SJCRH30 (cell line): ENCODE measurements around the gene CCNT2. TPM values are rescaled to one million over a fixed set of nuclear protein-coding genes. Genes with fewer than 3 reads are reported as not detected.
"Not testable (repeated sequence)": the region's sequence is repeated elsewhere in the genome, so short reads cannot be mapped to it uniquely, and the experiment has no call there.

ENCODE experiments used
- DNase-seq, 2 experiments: peaks; one replicate each; pipeline ENCODE4 v3.0.0-alpha.2; 2015 to 2020
- H3K27ac ChIP-seq: fragments of 250-450 bp; sonication (Bioruptor Pico); 2 replicates; pipeline ENCODE4 v1.5.1; 2020; ENCODE audit warnings: mild to moderate bottlenecking, moderate library complexity
- H3K27me3 ChIP-seq: fragments of 250-450 bp; sonication (Bioruptor Pico); 2 replicates; pipeline ENCODE4 v1.5.1; 2020; ENCODE audit warnings: mild to moderate bottlenecking, moderate library complexity
- H3K36me3 ChIP-seq: fragments of 250-450 bp; sonication (Bioruptor Pico); 2 replicates; pipeline ENCODE4 v1.5.1; 2020; ENCODE audit warnings: mild to moderate bottlenecking, moderate library complexity
- H3K4me1 ChIP-seq: fragments of 250-450 bp; sonication (Bioruptor Pico); 2 replicates; pipeline ENCODE4 v1.5.1; 2020; ENCODE audit warnings: mild to moderate bottlenecking, moderate library complexity
- H3K4me3 ChIP-seq: fragments of 250-450 bp; sonication (Bioruptor Pico); 2 replicates; pipeline ENCODE4 v1.5.1; 2020; ENCODE audit warnings: mild to moderate bottlenecking, moderate library complexity
- H3K9me3 ChIP-seq: fragments of 250-450 bp; sonication (Bioruptor Pico); replicated peaks from 2 replicates; pipeline ENCODE4 v1.5.1; 2020; ENCODE audit warnings: mild to moderate bottlenecking, moderate library complexity
- total RNA-seq: library from RNA; depleted of rRNA; stranded (reverse); fragments of >200 nt; shearing (Covaris generic); gene quantifications from 2 replicates; pipeline ENCODE4 v1.2.3, GENCODE V29; 2014; rRNA removed

Gene CCNT2
- total RNA-seq, 1 experiment from 2014 or later = 39.8 TPM

GRCh38 chr2:134976074-134976702 is 57.6 kb downstream of the CCNT2 start:
- no peaks in the 10 kb centered on the region for H3K4me1 ChIP-seq

DNA sequence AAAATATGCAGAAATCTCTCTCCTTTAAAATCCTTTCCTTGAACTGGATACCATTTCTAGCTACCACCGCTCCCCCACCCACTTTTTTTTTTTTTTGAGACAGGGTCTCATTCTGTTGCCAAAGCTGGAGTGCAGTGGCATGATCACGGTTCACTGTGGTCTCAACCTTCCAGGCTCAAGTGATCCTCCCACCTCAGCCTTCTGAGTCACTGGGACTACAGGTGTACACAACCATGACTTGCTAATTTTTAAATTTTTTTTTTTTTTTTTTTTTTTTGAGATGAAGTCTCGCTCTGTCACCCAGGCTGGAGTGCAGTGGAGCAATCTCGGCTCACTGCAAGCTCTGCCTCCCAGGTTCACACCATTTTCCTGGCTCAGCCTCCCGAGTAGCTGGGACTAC is 58.5 kb downstream of the CCNT2 start:
- not testable (repeated sequence) for H3K27ac ChIP-seq, H3K36me3 ChIP-seq, DNase-seq, H3K27me3 ChIP-seq, H3K4me3 ChIP-seq, H3K4me1 ChIP-seq
- peaks cover 10% of the 10 kb centered on the region; the same call in 1 of the 2 replicates for H3K9me3 ChIP-seq

More at GRCh38 chr2:134976074-134976702, 57.6 kb downstream of the CCNT2 start:
- no peaks in the 10 kb centered on the region for H3K36me3 ChIP-seq
- no peak for DNase-seq
- H3K27me3 ChIP-seq = no peaks in the 10 kb centered on the region
- no peak overlapping the region for H3K4me3 ChIP-seq
- H3K27ac ChIP-seq = no peak overlapping the region
- peaks cover 9% of the 10 kb centered on the region; the same call in 1 of the 2 replicates for H3K9me3 ChIP-seq

GRCh38 chr2:134979221-134979620 is 60.6 kb downstream of the CCNT2 start:
- Histone ChIP-seq H3K27ac (no peak overlapping the region), H3K4me3 (no peak overlapping the region), H3K4me1 (no peaks in the 10 kb centered on the region), H3K27me3 (no peaks in the 10 kb centered on the region), H3K9me3 (peaks cover 8% of the 10 kb centered on the region; the same call in 1 of the 2 replicates), H3K36me3 (no peaks in the 10 kb centered on the region)
- no peak for DNase-seq

DNA sequence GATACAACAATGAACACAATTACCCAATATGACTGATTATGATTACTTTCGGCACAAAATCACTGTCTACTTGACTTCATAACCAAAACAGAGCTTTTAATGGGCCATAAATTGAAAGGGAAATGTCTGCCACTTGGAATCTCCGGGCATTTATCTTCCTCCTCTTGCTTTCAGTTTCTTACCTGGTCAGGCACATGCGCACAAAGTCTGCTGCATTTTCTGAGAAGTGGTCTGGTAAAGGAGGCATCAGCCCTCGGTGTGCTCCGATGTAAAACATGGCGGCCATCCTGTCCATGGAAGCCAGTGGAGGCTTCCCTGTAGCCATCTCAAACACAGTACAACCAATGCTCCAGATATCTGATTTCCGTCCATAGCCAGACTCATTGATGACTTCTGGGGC is 62.0 kb downstream of the CCNT2 start:
- no peaks in the 10 kb centered on the region for H3K4me1 ChIP-seq
- DNase-seq = no peak
- H3K36me3 ChIP-seq = no peaks in the 10 kb centered on the region
- H3K27me3 ChIP-seq = no peaks in the 10 kb centered on the region
- H3K27ac ChIP-seq = no peak overlapping the region
- H3K9me3 ChIP-seq = peaks cover 4% of the 10 kb centered on the region; the same call in 1 of the 2 replicates
- H3K4me3 ChIP-seq = no peak overlapping the region

- Histone ChIP-seq H3K27ac (no peak overlapping the region), H3K27me3 (no peaks in the 10 kb centered on the region), H3K4me3 (no peak overlapping the region), H3K4me1 (no peaks in the 10 kb centered on the region), H3K9me3 (peaks cover 4% of the 10 kb centered on the region; the same call in 1 of the 2 replicates), H3K36me3 (no peaks in the 10 kb centered on the region)
- DNase-seq = no peak
These were observed 64.0 kb downstream of the CCNT2 start for GRCh38 chr2:134982603-134983002.

DNA sequence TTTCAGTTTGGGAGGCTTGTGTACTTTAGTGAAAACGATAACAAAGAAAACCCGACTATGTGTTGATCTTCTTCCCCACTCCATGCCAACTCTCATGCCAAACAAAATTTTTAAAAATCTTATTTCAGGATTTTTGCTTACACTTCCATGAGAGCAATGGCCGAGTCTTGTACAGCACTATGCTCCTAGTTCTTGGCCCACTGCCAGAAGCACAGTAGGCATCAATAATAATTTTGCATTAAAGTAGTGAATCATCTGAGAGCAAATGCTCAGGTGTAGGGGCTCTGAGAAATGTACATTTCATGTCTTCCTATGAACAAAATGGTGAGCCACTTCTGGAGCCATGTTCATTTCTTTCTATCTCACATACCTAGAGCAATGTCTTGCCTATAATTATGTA is 66.4 kb downstream of the CCNT2 start:
- Histone ChIP-seq H3K9me3 (peaks cover 4% of the 10 kb centered on the region; the same call in 1 of the 2 replicates), H3K4me1 (no peaks in the 10 kb centered on the region), H3K4me3 (no peak overlapping the region), H3K36me3 (no peaks in the 10 kb centered on the region), H3K27ac (no peak overlapping the region), H3K27me3 (no peaks in the 10 kb centered on the region)
- DNase-seq = no peak

GRCh38 chr2:134988994-134989605 is 70.5 kb downstream of the CCNT2 start:
- no peaks in the 10 kb centered on the region for H3K9me3 ChIP-seq
- no peaks in the 10 kb centered on the region for H3K4me1 ChIP-seq
- no peak overlapping the region for H3K27ac ChIP-seq
- no peaks in the 10 kb centered on the region for H3K27me3 ChIP-seq
- no peak overlapping the region for H3K4me3 ChIP-seq
- peak in 1 of 2 experiments; percentile 61 for DNase-seq
- H3K36me3 ChIP-seq = no peaks in the 10 kb centered on the region

GRCh38 chr2:134999521-134999920 is 80.9 kb downstream of the CCNT2 start:
- no peaks in the 10 kb centered on the region for H3K9me3 ChIP-seq
- H3K27me3 ChIP-seq = no peaks in the 10 kb centered on the region
- H3K4me3 ChIP-seq = no peak overlapping the region
- no peak for DNase-seq
- no peaks in the 10 kb centered on the region for H3K36me3 ChIP-seq
- no peaks in the 10 kb centered on the region for H3K4me1 ChIP-seq
- H3K27ac ChIP-seq = no peak overlapping the region

GRCh38 chr2:135002836-135003235 is 84.2 kb downstream of the CCNT2 start:
- Histone ChIP-seq H3K27me3 (no peaks in the 10 kb centered on the region), H3K36me3 (no peaks in the 10 kb centered on the region), H3K4me3 (no peak overlapping the region), H3K9me3 (no peaks in the 10 kb centered on the region), H3K27ac (no peak overlapping the region), H3K4me1 (no peaks in the 10 kb centered on the region)
- DNase-seq = no peak

DNA sequence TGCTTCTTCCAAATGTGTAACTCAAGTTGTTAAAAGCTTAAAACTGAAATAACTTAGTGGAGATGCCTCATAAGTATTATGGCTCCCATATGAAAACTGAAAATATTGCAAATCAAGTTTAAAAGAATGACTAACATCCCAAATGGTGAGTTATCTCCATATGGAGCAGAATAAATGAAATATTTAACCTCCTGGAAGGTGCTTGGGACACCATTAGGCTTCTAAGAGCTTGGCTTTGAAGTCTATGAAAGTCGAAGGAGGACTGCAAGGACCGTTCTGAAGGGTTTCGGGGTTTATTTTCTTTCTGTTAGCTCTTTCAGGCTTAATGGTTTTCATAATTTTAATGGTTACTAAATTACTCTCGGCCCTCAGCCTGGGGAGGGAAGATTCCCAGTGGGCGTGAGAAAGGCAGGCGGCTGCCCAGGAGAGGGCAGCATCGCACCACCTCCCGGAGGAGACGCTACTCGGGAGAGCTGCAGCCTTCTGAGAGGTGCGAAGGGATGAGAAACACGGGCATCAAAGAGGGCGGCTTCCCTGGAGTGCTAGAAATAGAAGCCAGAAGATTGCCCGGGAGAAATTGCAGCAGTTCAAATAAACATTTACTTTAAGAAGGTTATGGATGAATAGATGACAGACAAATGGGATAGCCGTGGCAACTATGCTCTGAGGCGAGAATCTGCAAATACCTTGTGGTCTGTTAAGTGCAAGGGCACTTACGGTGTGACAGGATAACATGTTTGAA is 85.6 kb downstream of the CCNT2 start:
- H3K9me3 ChIP-seq = no peaks in the 10 kb centered on the region
- H3K4me3 ChIP-seq = no peak overlapping the region
- H3K27me3 ChIP-seq = no peaks in the 10 kb centered on the region
- H3K36me3 ChIP-seq = no peaks in the 10 kb centered on the region
- peak; percentile 76 to 85 for DNase-seq
- H3K27ac ChIP-seq = no peak overlapping the region
- H3K4me1 ChIP-seq = no peaks in the 10 kb centered on the region

GRCh38 chr2:135005753-135006152 is 87.1 kb downstream of the CCNT2 start:
- Histone ChIP-seq H3K27ac (no peak overlapping the region), H3K9me3 (no peaks in the 10 kb centered on the region), H3K4me3 (no peak overlapping the region), H3K27me3 (no peaks in the 10 kb centered on the region), H3K4me1 (no peaks in the 10 kb centered on the region), H3K36me3 (no peaks in the 10 kb centered on the region)
- DNase-seq = no peak

Other genes with a start within 250 kb of the CCNT2 start
- gene TMEM163, start 199.8 kb upstream of the CCNT2 start, total RNA-seq = 0.04 TPM in 1 of 2 replicates, not detected in the other
- not detected in 2 replicates for gene ACMSD, start 80.2 kb upstream of the CCNT2 start, total RNA-seq
- gene MAP3K19, start 128.6 kb downstream of the CCNT2 start, total RNA-seq = not detected in 2 replicates
- 46.2 and 52.9 TPM in 2 replicates for gene RAB3GAP1, start 133.5 kb downstream of the CCNT2 start, total RNA-seq